H1 (cell line): Measurements from ENCODE around the gene ARHGAP23. TPM values are rescaled to one million over a fixed set of nuclear protein-coding genes. Genes with fewer than 3 reads are reported as not detected.

ENCODE experiments used
- JUND ChIP-seq: IDR thresholded peaks from 2 replicates; pipeline ENCODE4 v1.6.1; 2011; ENCODE audit warnings: mild to moderate bottlenecking, improper control_type of control experiment, low read length
- RAD21 ChIP-seq, 2 experiments: IDR thresholded peaks in 1 of 2; conservative IDR thresholded peaks in 1 of 2; 2 replicates each; pipeline ENCODE4 v1.6.1; 2011; ENCODE audit warnings: low read depth in 2 of 2, low read length in 2 of 2, improper control_type of control experiment in 1 of 2, inconsistent platforms in 1 of 2, mild to moderate bottlenecking in 1 of 2, moderate library complexity in 1 of 2
- SRF ChIP-seq: IDR thresholded peaks from 2 replicates; pipeline ENCODE4 v1.6.1; 2011; ENCODE audit warnings: mild to moderate bottlenecking, low read depth, low read length, moderate library complexity
- polyA plus RNA-seq, 7 experiments: library from polyadenylated mRNA; depleted of rRNA in 3 of 7; stranded (reverse) in 5 of 7; unstranded in 2 of 7; fragments of >200 nt in 5 of 7; fragments of 200-250 nt in 2 of 7; gene quantifications; 1 replicate in 5 of 7; 2 replicates in 1 of 7; 4 replicates in 1 of 7; pipeline versions ENCODE4 v1.2.1 to v1.2.3, GENCODE V29; 2011 to 2013; ENCODE audit warnings: missing spikeins in 2 of 7, mixed read lengths in 2 of 7
- total RNA-seq: library from RNA; stranded (reverse); fragmentation: NEBNext Ultra II Directional; extraction: Animal tissue kit (Norgen Biotek cat#: 25700); gene quantifications from 2 replicates; pipeline ENCODE4 v1.2.1, GENCODE V29; 2021
- TF ChIP-seq, protein P1 (sequence below): IDR thresholded peaks from 2 replicates; pipeline ENCODE4 v1.6.1; 2012; ENCODE audit warnings: inconsistent platforms

ARHGAP23 gene
- total and polyA plus RNA-seq, 2 of the 8 experiments (the other 6 are each of a cell fraction or from before 2014, with no cell fraction given), result 16.3 to 107 TPM

- TF ChIP-seq, protein P1, sequence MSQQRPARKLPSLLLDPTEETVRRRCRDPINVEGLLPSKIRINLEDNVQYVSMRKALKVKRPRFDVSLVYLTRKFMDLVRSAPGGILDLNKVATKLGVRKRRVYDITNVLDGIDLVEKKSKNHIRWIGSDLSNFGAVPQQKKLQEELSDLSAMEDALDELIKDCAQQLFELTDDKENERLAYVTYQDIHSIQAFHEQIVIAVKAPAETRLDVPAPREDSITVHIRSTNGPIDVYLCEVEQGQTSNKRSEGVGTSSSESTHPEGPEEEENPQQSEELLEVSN, result no peak
- TF ChIP-seq SRF (no peak), JUND (no peak), RAD21 (IDR thresholded peaks at IDR 0.05 in 1 of 2, conservative IDR thresholded peaks at IDR 0.05 in 1 of 2; ENCODE audit: low read depth in 2 of 2, low read length in 2 of 2) (no peak)
Observed at GRCh38 chr17:38536661-38537060, 108.4 kb downstream of the ARHGAP23 start (continued).
